Measurements from ENCODE around the gene ZBTB16.

- TF ChIP-seq CTCF (IDR thresholded peaks at IDR 0.05) (no peak), EZH2 (IDR thresholded peaks at IDR 0.05) (no peak)
Measured at GRCh38 chr11:114063149-114063828, 3.8 kb downstream of the ZBTB16 start.

All from neural progenitor cell (in vitro differentiated cells).